ENCODE measurements around the gene ABCC1. TPM values are rescaled to one million over a fixed set of nuclear protein-coding genes. Genes with fewer than 3 reads are reported as not detected.
"Not testable (repeated sequence)": the region's sequence is repeated elsewhere in the genome, so short reads cannot be mapped to it uniquely, and the experiment has no call there.

The ABCC1 gene
- total RNA-seq, 1 donor from 2014 or later: 38.7 TPM

DNA sequence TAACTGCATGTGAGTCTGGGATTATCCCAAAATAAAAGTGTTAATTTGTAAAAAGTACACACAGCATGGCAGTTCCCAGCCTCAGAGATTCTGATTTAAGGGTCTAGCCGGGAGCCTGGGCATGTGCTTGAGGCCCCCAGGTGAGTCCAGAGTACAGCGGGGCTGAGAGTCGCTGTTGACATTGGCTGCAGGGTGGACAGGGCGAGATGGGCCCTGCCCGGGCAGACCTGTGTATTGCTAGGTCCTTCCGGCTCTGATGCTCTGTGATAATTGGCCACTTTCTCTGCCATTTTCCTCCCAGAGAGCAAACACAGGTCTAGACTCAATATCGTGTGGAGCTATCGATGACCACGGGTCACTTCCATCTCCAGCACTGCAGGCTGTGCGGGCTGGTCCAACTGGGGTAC lies 200.3 kb downstream of the ABCC1 start:
- Mint-ChIP-seq H3K4me1 (no peaks in the 10 kb centered on the region), H3K27me3 (ENCODE audit: low read depth) (no peaks in the 10 kb centered on the region), H3K9me3 (no peaks in the 10 kb centered on the region), H3K4me3 (no peak overlapping the region), H3K36me3 (ENCODE audit: low read depth) (no peaks in the 10 kb centered on the region), H3K27ac (ENCODE audit: unreplicated experiment) (no peak overlapping the region)
- DNase-seq (ENCODE audit: low read depth, low spot score): no peak
- TF ChIP-seq, protein P1, sequence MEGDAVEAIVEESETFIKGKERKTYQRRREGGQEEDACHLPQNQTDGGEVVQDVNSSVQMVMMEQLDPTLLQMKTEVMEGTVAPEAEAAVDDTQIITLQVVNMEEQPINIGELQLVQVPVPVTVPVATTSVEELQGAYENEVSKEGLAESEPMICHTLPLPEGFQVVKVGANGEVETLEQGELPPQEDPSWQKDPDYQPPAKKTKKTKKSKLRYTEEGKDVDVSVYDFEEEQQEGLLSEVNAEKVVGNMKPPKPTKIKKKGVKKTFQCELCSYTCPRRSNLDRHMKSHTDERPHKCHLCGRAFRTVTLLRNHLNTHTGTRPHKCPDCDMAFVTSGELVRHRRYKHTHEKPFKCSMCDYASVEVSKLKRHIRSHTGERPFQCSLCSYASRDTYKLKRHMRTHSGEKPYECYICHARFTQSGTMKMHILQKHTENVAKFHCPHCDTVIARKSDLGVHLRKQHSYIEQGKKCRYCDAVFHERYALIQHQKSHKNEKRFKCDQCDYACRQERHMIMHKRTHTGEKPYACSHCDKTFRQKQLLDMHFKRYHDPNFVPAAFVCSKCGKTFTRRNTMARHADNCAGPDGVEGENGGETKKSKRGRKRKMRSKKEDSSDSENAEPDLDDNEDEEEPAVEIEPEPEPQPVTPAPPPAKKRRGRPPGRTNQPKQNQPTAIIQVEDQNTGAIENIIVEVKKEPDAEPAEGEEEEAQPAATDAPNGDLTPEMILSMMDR (conservative IDR thresholded peaks at IDR 0.05): no peak

DNA sequence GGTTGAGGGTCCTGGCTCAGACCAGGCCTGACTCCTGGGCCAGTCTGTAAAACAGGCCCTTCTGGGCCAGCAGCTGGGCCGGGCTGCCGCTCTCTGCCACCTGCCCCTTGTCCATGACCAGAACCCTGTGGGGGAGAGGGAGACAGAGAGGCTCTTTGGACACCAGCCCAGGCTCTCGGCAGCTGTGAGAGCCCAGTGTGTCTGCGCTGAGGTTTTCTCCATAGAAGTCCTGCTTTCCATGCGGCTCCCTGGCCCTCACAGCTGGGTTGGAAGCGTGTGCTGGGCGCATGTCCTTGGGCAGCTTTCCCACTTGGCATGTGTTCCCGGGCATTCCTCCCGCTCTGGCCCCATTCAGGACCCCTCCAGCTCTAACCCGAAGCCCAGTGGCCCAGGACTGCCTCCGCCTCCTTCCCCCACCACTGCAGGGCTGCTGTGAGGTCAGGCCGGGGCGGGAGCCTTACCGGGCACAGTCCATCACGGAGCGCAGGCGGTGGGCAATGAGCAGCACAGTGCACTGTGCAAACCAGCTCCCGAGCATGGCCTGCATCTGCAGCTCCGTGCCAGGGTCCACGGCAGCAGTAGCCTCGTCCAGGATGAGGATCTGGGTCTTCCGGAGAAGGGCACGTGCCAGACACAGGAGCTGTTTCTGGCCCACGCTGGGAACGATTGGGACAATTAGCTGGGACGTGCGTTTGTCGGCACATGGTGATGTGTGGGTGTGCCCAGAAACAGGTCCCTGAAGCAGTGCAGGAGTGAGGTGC lies 200.9 kb downstream of the ABCC1 start:
- Mint-ChIP-seq H3K9me3 (no peaks in the 10 kb centered on the region), H3K27ac (ENCODE audit: unreplicated experiment) (no peak overlapping the region), H3K36me3 (ENCODE audit: low read depth) (no peaks in the 10 kb centered on the region), H3K27me3 (ENCODE audit: low read depth) (peaks cover 3% of the 10 kb centered on the region), H3K4me3 (no peak overlapping the region), H3K4me1 (no peaks in the 10 kb centered on the region)
- TF ChIP-seq, protein P1 (conservative IDR thresholded peaks at IDR 0.05): no peak
- no peak for DNase-seq (ENCODE audit: low read depth, low spot score)

DNA sequence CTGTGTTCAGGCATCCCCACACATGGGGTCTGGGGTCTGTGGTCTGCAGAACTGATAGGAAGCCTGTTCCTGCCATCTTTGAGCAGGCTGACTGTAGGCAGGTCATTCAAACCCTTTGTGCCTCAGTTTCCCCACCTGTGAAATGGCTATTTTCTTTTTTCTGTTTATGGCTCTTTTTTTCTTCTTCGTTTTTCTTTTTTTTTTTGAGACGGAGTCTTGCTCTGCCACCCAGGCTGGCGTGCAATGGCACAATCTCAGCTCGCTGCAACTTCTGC lies 201.4 kb downstream of the ABCC1 start:
- peaks cover 3% of the 10 kb centered on the region for H3K27me3 Mint-ChIP-seq (ENCODE audit: low read depth)
- no peak for DNase-seq (ENCODE audit: low read depth, low spot score)
- no peak overlapping the region for H3K4me3 Mint-ChIP-seq
- no peaks in the 10 kb centered on the region for H3K36me3 Mint-ChIP-seq (ENCODE audit: low read depth)
- TF ChIP-seq, protein P1 (conservative IDR thresholded peaks at IDR 0.05): no peak
- no peaks in the 10 kb centered on the region for H3K4me1 Mint-ChIP-seq
- H3K9me3 Mint-ChIP-seq: no peaks in the 10 kb centered on the region
- H3K27ac Mint-ChIP-seq (ENCODE audit: unreplicated experiment): no peak overlapping the region

DNA sequence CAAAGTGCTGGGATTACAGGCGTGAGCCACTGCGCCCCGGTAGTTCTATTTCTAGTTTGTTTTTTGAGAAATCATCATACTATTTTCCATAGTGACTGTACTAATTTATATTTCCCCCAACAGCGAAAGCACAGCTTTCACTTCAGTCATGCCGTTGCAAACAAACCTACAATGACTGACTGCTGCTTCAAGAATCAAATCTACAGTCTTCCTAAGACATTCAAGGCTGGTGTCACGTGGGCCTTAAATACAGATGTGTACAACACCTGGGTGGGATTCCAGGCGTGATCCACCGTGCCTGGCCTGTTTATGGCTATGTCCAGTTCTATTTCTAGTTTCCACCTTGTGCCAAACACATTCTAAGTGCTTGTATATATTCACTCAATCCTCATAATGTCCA lies 201.9 kb downstream of the ABCC1 start:
- Mint-ChIP-seq H3K36me3 (ENCODE audit: low read depth) (peaks cover 3% of the 10 kb centered on the region), H3K4me1 (no peaks in the 10 kb centered on the region), H3K27ac (ENCODE audit: unreplicated experiment) (peak overlapping the region; percentile 5), H3K27me3 (ENCODE audit: low read depth) (peaks cover 3% of the 10 kb centered on the region), H3K9me3 (peaks cover 3% of the 10 kb centered on the region), H3K4me3 (no peak overlapping the region)
- DNase-seq (ENCODE audit: low read depth, low spot score): no peak
- TF ChIP-seq, protein P1 (conservative IDR thresholded peaks at IDR 0.05): no peak

DNA sequence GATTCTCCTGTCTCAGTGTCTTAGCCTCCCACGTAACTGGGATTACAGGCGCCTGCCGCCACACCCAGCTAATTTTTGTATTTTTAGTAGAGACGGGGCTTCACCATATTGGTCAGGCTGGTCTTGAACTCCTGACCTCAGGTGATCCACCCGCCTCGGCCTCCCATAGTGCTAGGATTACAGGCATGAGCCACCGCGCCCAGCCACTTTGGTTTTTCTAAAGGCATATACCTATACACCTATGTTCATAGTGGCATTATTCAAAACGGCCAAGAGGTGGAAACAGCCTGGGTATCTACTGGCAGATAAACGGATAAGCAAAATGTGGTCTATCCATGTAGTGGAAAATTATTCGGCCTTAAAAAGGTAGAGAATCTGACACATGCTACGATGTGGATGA lies 203.6 kb downstream of the ABCC1 start:
- DNase-seq (ENCODE audit: low read depth, low spot score); H3K9me3 Mint-ChIP-seq; H3K4me3 Mint-ChIP-seq; H3K27me3 Mint-ChIP-seq (ENCODE audit: low read depth); H3K36me3 Mint-ChIP-seq (ENCODE audit: low read depth); H3K4me1 Mint-ChIP-seq; H3K27ac Mint-ChIP-seq (ENCODE audit: unreplicated experiment): not testable (repeated sequence)

DNA sequence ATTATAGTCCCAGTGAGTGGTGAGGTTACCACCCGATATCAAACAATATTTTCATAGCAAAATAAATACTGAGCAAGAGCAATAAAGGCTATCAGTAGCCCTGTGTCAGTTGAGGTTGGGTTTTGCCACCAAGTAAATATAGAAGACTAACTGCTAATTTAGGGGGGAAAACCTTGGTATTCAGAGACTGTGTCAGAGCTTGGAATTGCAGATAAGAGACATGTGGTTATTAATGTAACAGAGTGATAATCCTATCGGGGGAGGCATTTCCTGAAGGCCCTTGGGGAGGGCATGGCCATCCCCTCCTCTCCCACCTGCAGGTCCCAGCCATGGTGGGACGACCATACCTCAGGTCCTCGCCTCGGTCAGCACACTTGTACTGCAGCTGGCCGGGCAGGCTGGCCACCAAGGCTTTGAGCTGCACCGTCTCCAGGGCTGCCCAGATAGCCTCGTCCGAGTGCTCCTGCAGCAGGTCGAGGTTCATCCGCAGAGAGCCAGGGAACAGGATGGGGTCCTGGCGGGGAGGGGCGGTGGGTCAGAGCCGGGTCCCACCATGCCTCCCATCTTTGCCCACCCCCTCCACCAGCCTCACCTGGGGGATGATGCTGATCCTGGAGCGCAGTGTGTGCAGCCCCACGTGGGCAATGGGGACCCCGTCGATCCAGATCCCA lies 205.0 kb downstream of the ABCC1 start:
- H3K4me3 Mint-ChIP-seq: no peak overlapping the region
- no peak for DNase-seq (ENCODE audit: low read depth, low spot score)
- H3K27ac Mint-ChIP-seq (ENCODE audit: unreplicated experiment): no peak overlapping the region
- TF ChIP-seq, protein P1 (conservative IDR thresholded peaks at IDR 0.05): no peak
- peaks cover 3% of the 10 kb centered on the region for H3K27me3 Mint-ChIP-seq (ENCODE audit: low read depth)
- peaks cover 14% of the 10 kb centered on the region for H3K9me3 Mint-ChIP-seq
- H3K4me1 Mint-ChIP-seq: no peaks in the 10 kb centered on the region
- peaks cover 7% of the 10 kb centered on the region for H3K36me3 Mint-ChIP-seq (ENCODE audit: low read depth)

All from neural crest cell (in vitro differentiated cells).